Measurements from ENCODE around the gene DDX50.
A peak's percentile ranks its signal among the peaks of the same experiment; 100 is the strongest.

Gene DDX50

GRCh38 chr10:68987611-68988010 is 86.5 kb downstream of the DDX50 start:
- DNase-seq (ENCODE audit: low read depth in 2 of 2): no peak

GRCh38 chr10:68988530-68989316 is 87.6 kb downstream of the DDX50 start, which contains the start of gene KIFBP:
KIFBP (plus strand) TSS chr10:68988803; CDS start chr10:68988833, 30 bp downstream.
- DNase-seq (ENCODE audit: low read depth in 2 of 2): peak; percentile 44 to 54

- DNase-seq (ENCODE audit: low read depth in 2 of 2): no peak
Measured at GRCh38 chr10:68989317-68989990, 88.3 kb downstream of the DDX50 start.

- DNase-seq (ENCODE audit: low read depth in 2 of 2): no peak
Measured at GRCh38 chr10:68992636-68993440, 91.7 kb downstream of the DDX50 start.

All from activated CD8-positive, alpha-beta memory T cell treated with anti-CD3 and anti-CD28 coated beads for 4 hours (primary cell).